Chondrocyte (in vitro differentiated cells): ENCODE results near the gene JPH2. TPM values are rescaled to one million over a fixed set of nuclear protein-coding genes. Genes with fewer than 3 reads are reported as not detected.

Experiments
- DNase-seq: peaks from one replicate; pipeline ENCODE4 v3.0.0; 2021; ENCODE audit warnings: mixed read lengths, low spot score
- H3K27ac Mint-ChIP-seq: one replicate; pipeline ENCODE4 v1.8.0; 2021; ENCODE audit warnings: mild to moderate bottlenecking, moderate library complexity, mixed read lengths; ENCODE audit not compliant: unreplicated experiment
- H3K27me3 Mint-ChIP-seq: 2 replicates; pipeline ENCODE4 v1.8.0; 2021; ENCODE audit warnings: low read depth, mixed read lengths
- H3K36me3 Mint-ChIP-seq: 2 replicates; pipeline ENCODE4 v1.8.0; 2021; ENCODE audit warnings: low read depth, mixed read lengths
- H3K4me1 Mint-ChIP-seq: 2 replicates; pipeline ENCODE4 v1.8.0; 2021; ENCODE audit warnings: low read depth, mild to moderate bottlenecking, mixed read lengths
- H3K4me3 Mint-ChIP-seq: one replicate; pipeline ENCODE4 v1.8.0; 2021; ENCODE audit warnings: mild to moderate bottlenecking, moderate library complexity, mixed read lengths; ENCODE audit not compliant: unreplicated experiment
- H3K9me3 Mint-ChIP-seq: 2 replicates; pipeline ENCODE4 v1.8.0; 2021; ENCODE audit warnings: low read depth, mixed read lengths
- total RNA-seq: library from RNA; stranded (reverse); gene quantifications from 3 replicates; pipeline ENCODE4 v1.2.1, GENCODE V29; 2021
- TF ChIP-seq, protein P1 (sequence below): fragments of 200-600 bp; sonication (generic); IDR thresholded peaks from 2 replicates; pipeline ENCODE4 v1.5.0; 2021; ENCODE audit warnings: antibody characterized with exemption, mild to moderate bottlenecking, moderate library complexity

JPH2 gene
- total RNA-seq, 1 donor from 2014 or later = 75.9 TPM

DNA sequence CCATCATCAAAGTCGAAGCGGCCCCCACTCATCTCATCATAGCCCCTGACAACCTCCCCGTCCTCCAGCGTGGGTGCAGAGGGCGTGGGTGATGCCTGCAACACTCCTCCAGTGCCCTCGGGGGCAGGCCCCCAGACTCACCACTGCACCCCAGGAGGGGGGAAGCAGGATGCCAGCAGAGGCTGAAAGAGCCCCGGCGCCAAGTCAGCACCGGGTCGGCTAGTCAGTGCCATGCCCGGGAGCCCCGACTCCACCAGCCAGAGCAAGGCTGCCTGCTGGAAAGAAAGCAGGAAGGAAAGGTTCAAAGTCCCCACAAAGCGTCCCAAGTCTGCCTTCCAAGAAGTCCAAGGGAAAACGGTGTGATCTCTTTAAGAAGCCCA lies 324 bp downstream of the JPH2 start:
- Mint-ChIP-seq H3K27ac (peak overlapping the region; percentile 89), H3K27me3 (no peaks in the 10 kb centered on the region), H3K4me1 (peaks cover 76% of the 10 kb centered on the region)

DNA sequence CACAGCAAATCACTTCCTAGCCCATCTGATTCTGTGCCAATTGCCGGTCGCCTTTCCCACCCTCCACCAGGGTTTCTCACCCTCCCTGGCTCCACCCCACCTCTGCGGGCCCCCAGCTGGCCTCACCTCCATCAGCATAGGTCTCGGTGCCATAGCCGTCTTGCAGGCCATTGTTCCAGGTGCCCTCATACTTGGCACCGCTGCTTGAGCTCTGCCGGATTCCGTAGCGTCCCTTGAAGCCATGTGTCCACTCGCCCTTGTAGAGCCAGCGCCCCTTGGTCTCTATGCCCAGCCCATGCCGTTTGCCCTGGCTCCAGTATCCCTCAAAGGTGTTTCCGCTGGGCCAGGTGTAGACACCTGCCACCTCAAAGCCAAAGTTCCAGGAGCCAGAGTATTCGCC lies 787 bp downstream of the JPH2 start:
- no peak for DNase-seq
- Mint-ChIP-seq H3K36me3 (peaks cover 3% of the 10 kb centered on the region), H3K27ac (peak overlapping the region; percentile 89), H3K9me3 (no peaks in the 10 kb centered on the region), H3K27me3 (no peaks in the 10 kb centered on the region), H3K4me1 (peaks cover 81% of the 10 kb centered on the region), H3K4me3 (peak overlapping the region; percentile 91)
- TF ChIP-seq, protein P1, sequence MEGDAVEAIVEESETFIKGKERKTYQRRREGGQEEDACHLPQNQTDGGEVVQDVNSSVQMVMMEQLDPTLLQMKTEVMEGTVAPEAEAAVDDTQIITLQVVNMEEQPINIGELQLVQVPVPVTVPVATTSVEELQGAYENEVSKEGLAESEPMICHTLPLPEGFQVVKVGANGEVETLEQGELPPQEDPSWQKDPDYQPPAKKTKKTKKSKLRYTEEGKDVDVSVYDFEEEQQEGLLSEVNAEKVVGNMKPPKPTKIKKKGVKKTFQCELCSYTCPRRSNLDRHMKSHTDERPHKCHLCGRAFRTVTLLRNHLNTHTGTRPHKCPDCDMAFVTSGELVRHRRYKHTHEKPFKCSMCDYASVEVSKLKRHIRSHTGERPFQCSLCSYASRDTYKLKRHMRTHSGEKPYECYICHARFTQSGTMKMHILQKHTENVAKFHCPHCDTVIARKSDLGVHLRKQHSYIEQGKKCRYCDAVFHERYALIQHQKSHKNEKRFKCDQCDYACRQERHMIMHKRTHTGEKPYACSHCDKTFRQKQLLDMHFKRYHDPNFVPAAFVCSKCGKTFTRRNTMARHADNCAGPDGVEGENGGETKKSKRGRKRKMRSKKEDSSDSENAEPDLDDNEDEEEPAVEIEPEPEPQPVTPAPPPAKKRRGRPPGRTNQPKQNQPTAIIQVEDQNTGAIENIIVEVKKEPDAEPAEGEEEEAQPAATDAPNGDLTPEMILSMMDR = no peak

More for the DNA sequence above, 324 bp downstream of the JPH2 start:
- peak overlapping the region; percentile 91 for H3K4me3 Mint-ChIP-seq
- peaks cover 3% of the 10 kb centered on the region for H3K36me3 Mint-ChIP-seq
- no peaks in the 10 kb centered on the region for H3K9me3 Mint-ChIP-seq
- DNase-seq = no peak
- TF ChIP-seq, protein P1 = no peak

DNA sequence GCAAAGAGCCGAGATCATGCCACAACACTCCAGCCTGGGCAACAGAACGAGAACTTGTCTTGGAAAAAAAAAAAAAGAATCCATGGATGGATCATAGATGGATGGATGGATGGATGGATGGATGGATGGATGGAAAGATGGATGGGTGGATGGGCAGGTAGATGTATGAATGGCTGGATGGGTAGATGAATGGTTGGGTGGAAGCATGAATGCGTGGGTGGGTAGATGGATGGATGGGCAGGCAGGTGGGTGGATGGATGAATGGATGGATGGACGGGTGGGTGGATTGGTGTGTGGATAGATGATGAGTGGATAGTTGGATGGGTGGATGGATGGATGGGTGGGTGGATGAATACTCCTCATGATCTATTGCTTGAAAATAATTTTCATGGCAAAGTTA lies 1.4 kb downstream of the JPH2 start:
- peaks cover 87% of the 10 kb centered on the region for H3K4me1 Mint-ChIP-seq
- H3K9me3 Mint-ChIP-seq = no peaks in the 10 kb centered on the region
- TF ChIP-seq, protein P1 = no peak
- H3K36me3 Mint-ChIP-seq = peaks cover 3% of the 10 kb centered on the region
- no peaks in the 10 kb centered on the region for H3K27me3 Mint-ChIP-seq
- H3K4me3 Mint-ChIP-seq = peak overlapping the region; percentile 91
- H3K27ac Mint-ChIP-seq = peak overlapping the region; percentile 85
- no peak for DNase-seq

DNA sequence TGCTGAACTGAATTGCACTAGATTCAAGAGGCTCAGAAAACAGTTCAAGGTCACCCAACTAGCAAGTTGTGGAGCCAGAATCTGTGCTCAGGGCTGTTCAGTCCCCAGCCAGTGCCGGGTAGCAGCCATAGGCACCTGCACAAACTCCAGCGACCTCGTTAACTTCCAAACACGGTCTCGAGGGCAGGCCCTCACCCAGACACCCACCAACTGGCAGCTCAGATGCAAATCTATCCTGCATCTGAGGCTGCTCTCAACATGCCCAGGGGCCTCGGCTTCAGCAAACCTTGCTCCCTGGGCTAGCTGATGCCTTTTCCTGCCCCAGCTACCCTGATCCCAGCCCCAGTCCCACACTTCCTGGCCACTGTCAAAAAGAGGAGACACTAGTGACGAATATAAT lies 3.7 kb downstream of the JPH2 start:
- H3K9me3 Mint-ChIP-seq = no peaks in the 10 kb centered on the region
- peak overlapping the region; percentile 91 for H3K4me3 Mint-ChIP-seq
- no peak for DNase-seq
- TF ChIP-seq, protein P1 = no peak
- peaks cover 3% of the 10 kb centered on the region for H3K36me3 Mint-ChIP-seq
- peaks cover 91% of the 10 kb centered on the region for H3K4me1 Mint-ChIP-seq
- H3K27me3 Mint-ChIP-seq = no peaks in the 10 kb centered on the region
- H3K27ac Mint-ChIP-seq = peak overlapping the region; percentile 99

DNA sequence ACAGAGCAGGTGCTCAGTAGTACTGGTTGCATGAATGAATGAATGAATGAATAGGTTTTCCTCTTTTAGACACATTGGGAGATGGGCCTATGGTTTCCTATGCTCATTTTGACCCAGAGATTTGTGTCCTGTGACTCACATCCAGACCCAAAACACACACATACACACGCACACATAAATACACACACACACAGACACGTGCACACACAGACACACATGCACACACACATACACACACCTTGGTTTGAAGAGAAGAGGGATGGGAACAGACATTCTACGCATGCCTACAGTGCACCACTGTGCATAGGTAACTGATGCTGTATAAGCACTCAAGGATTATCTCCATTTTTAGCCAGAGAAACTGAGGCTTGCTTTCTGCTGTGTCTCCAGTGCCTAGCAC lies 4.1 kb downstream of the JPH2 start:
- Mint-ChIP-seq H3K36me3 (peaks cover 3% of the 10 kb centered on the region), H3K4me3 (peak overlapping the region; percentile 91)

More for the DNA sequence above, 4.1 kb downstream of the JPH2 start:
- peaks cover 91% of the 10 kb centered on the region for H3K4me1 Mint-ChIP-seq
- TF ChIP-seq, protein P1 = no peak
- DNase-seq = no peak
- no peaks in the 10 kb centered on the region for H3K9me3 Mint-ChIP-seq
- H3K27me3 Mint-ChIP-seq = no peaks in the 10 kb centered on the region
- H3K27ac Mint-ChIP-seq = peak overlapping the region; percentile 99
